ENCODE data around the gene GALE.
A peak's percentile ranks its signal among the peaks of the same experiment; 100 is the strongest.
"Not testable (repeated sequence)": the region's sequence is repeated elsewhere in the genome, so short reads cannot be mapped to it uniquely, and the experiment has no call there.

Gene GALE

GRCh38 chr1:23810818-23811540 lies 10.4 kb upstream of the GALE start:
- DNase-seq (ENCODE audit: low read depth, low spot score): no peak

- DNase-seq (ENCODE audit: low read depth, low spot score): peak; percentile 55
These were observed 9.2 kb upstream of the GALE start for GRCh38 chr1:23809751-23810171.

GRCh38 chr1:23807453-23807852 lies 6.9 kb upstream of the GALE start:
- DNase-seq (ENCODE audit: low read depth, low spot score): no peak

- DNase-seq (ENCODE audit: low read depth, low spot score): no peak
These were observed 5.7 kb upstream of the GALE start for GRCh38 chr1:23806280-23806679.

- DNase-seq (ENCODE audit: low read depth, low spot score): no peak
These were observed 4.5 kb upstream of the GALE start for GRCh38 chr1:23805025-23805424.

GRCh38 chr1:23804183-23804835 lies 3.8 kb upstream of the GALE start:
- DNase-seq (ENCODE audit: low read depth, low spot score): no peak

GRCh38 chr1:23803674-23804073 lies 3.1 kb upstream of the GALE start:
- no peak for DNase-seq (ENCODE audit: low read depth, low spot score)

GRCh38 chr1:23802809-23803342 lies 2.3 kb upstream of the GALE start:
- not testable (repeated sequence) for DNase-seq (ENCODE audit: low read depth, low spot score)

GRCh38 chr1:23801876-23802275 lies 1.3 kb upstream of the GALE start:
- DNase-seq (ENCODE audit: low read depth, low spot score): no peak

GRCh38 chr1:23801338-23801748 lies 789 bp upstream of the GALE start:
- DNase-seq (ENCODE audit: low read depth, low spot score): no peak

GRCh38 chr1:23799570-23800399 lies 769 bp downstream of the GALE start:
- no peak for DNase-seq (ENCODE audit: low read depth, low spot score)

- no peak for DNase-seq (ENCODE audit: low read depth, low spot score)
These were observed 1.3 kb downstream of the GALE start for GRCh38 chr1:23799255-23799569.

GRCh38 chr1:23798662-23799142 lies 1.9 kb downstream of the GALE start:
- no peak for DNase-seq (ENCODE audit: low read depth, low spot score)

GRCh38 chr1:23797478-23798448 lies 2.8 kb downstream of the GALE start:
- DNase-seq (ENCODE audit: low read depth, low spot score): no peak

GRCh38 chr1:23796466-23797271 lies 3.9 kb downstream of the GALE start:
- no peak for DNase-seq (ENCODE audit: low read depth, low spot score)

GRCh38 chr1:23795676-23796465 lies 4.7 kb downstream of the GALE start:
- no peak for DNase-seq (ENCODE audit: low read depth, low spot score)

- not testable (repeated sequence) for DNase-seq (ENCODE audit: low read depth, low spot score)
These were observed 5.8 kb downstream of the GALE start for GRCh38 chr1:23794732-23795182.

- no peak for DNase-seq (ENCODE audit: low read depth, low spot score)
These were observed 6.5 kb downstream of the GALE start for GRCh38 chr1:23793861-23794731.
